ENCODE data around the gene CBLL1. TPM values are rescaled to one million over a fixed set of nuclear protein-coding genes. Genes with fewer than 3 reads are reported as not detected.

The CBLL1 gene, protein sequence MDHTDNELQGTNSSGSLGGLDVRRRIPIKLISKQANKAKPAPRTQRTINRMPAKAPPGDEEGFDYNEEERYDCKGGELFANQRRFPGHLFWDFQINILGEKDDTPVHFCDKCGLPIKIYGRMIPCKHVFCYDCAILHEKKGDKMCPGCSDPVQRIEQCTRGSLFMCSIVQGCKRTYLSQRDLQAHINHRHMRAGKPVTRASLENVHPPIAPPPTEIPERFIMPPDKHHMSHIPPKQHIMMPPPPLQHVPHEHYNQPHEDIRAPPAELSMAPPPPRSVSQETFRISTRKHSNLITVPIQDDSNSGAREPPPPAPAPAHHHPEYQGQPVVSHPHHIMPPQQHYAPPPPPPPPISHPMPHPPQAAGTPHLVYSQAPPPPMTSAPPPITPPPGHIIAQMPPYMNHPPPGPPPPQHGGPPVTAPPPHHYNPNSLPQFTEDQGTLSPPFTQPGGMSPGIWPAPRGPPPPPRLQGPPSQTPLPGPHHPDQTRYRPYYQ
- total RNA-seq: 20.1 TPM in 2 replicates

DNA sequence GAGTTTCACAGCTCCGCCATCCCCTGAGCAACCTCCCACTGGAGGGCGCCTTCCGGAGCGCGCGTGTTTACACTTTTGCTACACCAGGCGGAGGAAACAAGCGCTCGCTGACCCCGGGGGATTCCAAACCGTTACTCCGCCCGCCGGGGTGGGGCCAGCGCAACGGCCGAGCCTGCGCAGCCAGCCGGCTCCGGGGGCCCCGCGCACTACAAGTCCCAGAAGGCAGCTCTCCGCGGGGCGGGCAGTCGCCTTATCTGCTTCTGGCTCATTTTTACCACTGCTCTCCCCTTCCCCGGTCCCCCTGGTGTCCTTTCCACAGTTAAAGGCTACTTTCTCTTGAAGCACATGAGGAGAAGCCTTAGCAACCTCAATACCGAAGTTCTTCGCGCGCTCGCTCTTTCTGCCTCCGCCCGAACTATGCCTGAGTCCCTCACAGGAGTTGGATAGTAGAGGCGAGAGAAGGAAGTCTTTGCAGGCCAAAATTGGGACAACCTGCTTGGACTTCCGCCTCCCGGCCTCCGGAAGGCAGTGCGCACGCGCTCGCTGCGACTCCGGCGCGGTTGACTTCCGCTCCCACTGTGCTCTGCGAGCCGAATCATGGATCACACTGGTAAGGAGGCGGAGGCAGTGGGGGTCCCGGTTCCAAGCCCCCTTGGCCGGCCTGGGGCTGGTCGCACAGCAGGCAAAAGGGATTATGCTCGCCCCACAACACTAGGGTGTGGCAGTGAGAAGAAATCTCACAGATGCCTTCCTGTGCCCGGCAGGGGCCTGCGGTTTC, at the start of gene CBLL1:
TSS of gene CBLL1 (plus strand) at position 576 of the 778 bp plus-strand sequence. CDS start at position 598, 22 bp downstream.

DNA sequence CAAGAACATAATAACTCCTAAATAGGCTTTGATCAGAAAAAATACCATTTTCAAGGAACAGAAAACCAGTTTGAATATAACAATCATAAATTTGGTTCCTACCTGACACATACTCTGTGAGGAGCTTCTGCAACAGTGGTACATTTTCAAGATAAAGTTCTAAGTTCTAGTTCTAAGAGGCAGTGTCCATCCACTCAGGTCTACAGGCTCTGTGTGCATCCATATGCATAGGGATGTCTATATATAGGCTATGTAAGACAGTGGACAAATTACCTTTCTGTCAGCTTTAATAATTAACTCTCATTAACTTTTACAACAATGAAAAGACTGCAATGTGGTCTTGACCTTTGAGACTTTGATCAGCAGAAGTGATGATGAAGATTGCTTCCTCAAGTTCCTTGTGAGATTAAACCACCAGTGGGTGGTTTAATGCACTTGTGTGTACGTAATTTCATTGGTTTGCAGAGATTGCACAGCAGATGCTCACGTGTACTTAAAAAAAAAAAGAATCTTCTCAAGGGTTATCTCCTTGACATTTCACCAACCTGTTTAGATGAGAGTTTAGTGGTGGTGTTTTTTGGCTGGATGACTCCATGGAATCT, 59.2 kb downstream of the CBLL1 start, which contains the start of gene SLC26A3:
TSS of gene SLC26A3 (minus strand) at position 215 of the 602 bp plus-strand sequence. CDS start 8,714 bp downstream, outside the sequence.

Other genes starting within 250 kb of the CBLL1 start
- 33.5 and 60.3 TPM in 2 replicates for gene COG5, start 180.2 kb upstream of the CBLL1 start, total RNA-seq
- gene DUS4L, start 180.2 kb upstream of the CBLL1 start, total RNA-seq: 7.1 and 7.8 TPM in 2 replicates
- 115 and 127 TPM in 2 replicates for gene BCAP29, start 163.9 kb upstream of the CBLL1 start, total RNA-seq
- gene SLC26A4, start 83.3 kb upstream of the CBLL1 start, total RNA-seq: 0.15 and 0.65 TPM in 2 replicates
- not detected in 2 replicates for gene SLC26A3, start 59.1 kb downstream of the CBLL1 start, total RNA-seq
- 57.2 and 359 TPM in 2 replicates for gene DLD, start 147.0 kb downstream of the CBLL1 start, total RNA-seq

All from epithelial cell of umbilical artery (primary cell).